PC-3 (cell line): Measurements from ENCODE around the gene KDM1A. TPM values are rescaled to one million over a fixed set of nuclear protein-coding genes. Genes with fewer than 3 reads are reported as not detected.

Experiments
- ATAC-seq: fragments of 200-7000 bp; cut with Tn5 transposase; 2 replicates; pipeline ENCODE4 v1.9.1; 2020; ENCODE audit warnings: mild to moderate bottlenecking, moderate library complexity
- BruUV-seq: library from RNA; stranded (reverse); fragments of 400-500 nt; replicated peaks from 2 replicates; lab custom pipeline; 2021; lab: Mats Ljungman, UMichigan
- CTCF ChIA-PET: fragments of 300-600 bp; sonication (Branson Sonifier 250); formaldehyde crosslinking; loops from one replicate; lab custom pipeline; 2022; ENCODE audit warnings: antibody characterized with exemption; lab: Charles Lee
- POLR2A ChIA-PET: fragments of 300-600 bp; sonication (Branson Sonifier 250); formaldehyde crosslinking; loops from one replicate; lab custom pipeline; 2022; ENCODE audit warnings: antibody characterized with exemption; ENCODE audit not compliant: unreplicated experiment; lab: Charles Lee
- DNase-seq: peaks from one replicate; pipeline ENCODE4 v3.0.0-alpha.2; 2015
- H2AFZ ChIP-seq: fragments of 300-600 bp; sonication (generic); 2 replicates; pipeline ENCODE4 v1.6.0; 2016; ENCODE audit warnings: antibody characterized with exemption, low read length
- H3F3A ChIP-seq: fragments of 300-600 bp; sonication (generic); one replicate; pipeline ENCODE4 v1.6.0; 2017; ENCODE audit warnings: antibody characterized with exemption, low read length, control low read depth, mild to moderate bottlenecking; ENCODE audit not compliant: unreplicated experiment
- H3K27ac ChIP-seq: fragments of 300-600 bp; sonication (generic); 2 replicates; pipeline ENCODE4 v1.5.1; 2016; ENCODE audit warnings: mild to moderate bottlenecking, low read length
- H3K27me3 ChIP-seq: fragments of 300-600 bp; sonication (generic); 2 replicates; pipeline ENCODE4 v1.6.1; 2016; ENCODE audit warnings: low read length, mixed read lengths
- H3K36me3 ChIP-seq: fragments of 300-600 bp; sonication (generic); 2 replicates; pipeline ENCODE4 v1.6.1; 2016; ENCODE audit warnings: low read depth, mixed run types, low read length, mixed read lengths
- H3K4me1 ChIP-seq: fragments of 300-600 bp; sonication (generic); 2 replicates; pipeline ENCODE4 v1.5.1; 2016; ENCODE audit warnings: low read length; ENCODE audit not compliant: insufficient read depth
- H3K4me2 ChIP-seq: fragments of 300-600 bp; sonication (generic); 2 replicates; pipeline ENCODE4 v1.6.0; 2016; ENCODE audit warnings: low read length
- H3K4me3 ChIP-seq: fragments of 300-600 bp; sonication (generic); 2 replicates; pipeline ENCODE4 v1.5.1; 2016; ENCODE audit warnings: mild to moderate bottlenecking, low read length, mixed read lengths
- H3K79me2 ChIP-seq: fragments of 300-600 bp; sonication (generic); 2 replicates; pipeline ENCODE4 v1.6.1; 2017; ENCODE audit warnings: low read length, mixed read lengths
- H3K9ac ChIP-seq: fragments of 300-600 bp; sonication (generic); 2 replicates; pipeline ENCODE4 v1.6.0; 2016; ENCODE audit warnings: mild to moderate bottlenecking, low read length
- H3K9me2 ChIP-seq: fragments of 300-600 bp; sonication (generic); replicated peaks from 2 replicates; pipeline ENCODE4 v1.6.1; 2016; ENCODE audit warnings: mixed run types, low read length, mixed read lengths
- H3K9me3 ChIP-seq: fragments of 300-600 bp; sonication (generic); 2 replicates; pipeline ENCODE4 v1.6.1; 2016; ENCODE audit warnings: low read length, mixed read lengths
- H4K20me1 ChIP-seq: fragments of 300-600 bp; sonication (generic); 2 replicates; pipeline ENCODE4 v1.6.1; 2016; ENCODE audit warnings: low read length, mixed read lengths
- EZH2 ChIP-seq: fragments of 300-600 bp; sonication (generic); IDR thresholded peaks from one replicate; pipeline ENCODE4 v1.6.1; 2017; ENCODE audit warnings: antibody characterized with exemption, mild to moderate bottlenecking, low read length; ENCODE audit not compliant: unreplicated experiment
- EZH2phosphoT487 ChIP-seq: fragments of 300-600 bp; sonication (generic); IDR thresholded peaks from 2 replicates; pipeline ENCODE4 v1.6.1; 2018; ENCODE audit warnings: mild to moderate bottlenecking, antibody characterized with exemption, low read length, borderline replicate concordance
- intact Hi-C: fragments of 100-400 bp; cut with micrococcal nuclease; formaldehyde crosslinking; loops from 2 replicates; pipeline ENCODE4 v1.9.0; 2023
- total RNA-seq: library from RNA; depleted of rRNA; stranded (reverse); fragments of >200 nt; gene quantifications from 2 replicates; pipeline ENCODE4 v1.2.3, GENCODE V29; 2014
- TF ChIP-seq, protein P1 (sequence below): fragments of 300-600 bp; sonication (generic); conservative IDR thresholded peaks from 2 replicates; pipeline ENCODE4 v1.5.1; 2017; ENCODE audit warnings: antibody characterized with exemption, low read depth, mild to moderate bottlenecking, low read length

The KDM1A gene
- total RNA-seq, 1 experiment from 2014 or later, result 186 TPM

DNA sequence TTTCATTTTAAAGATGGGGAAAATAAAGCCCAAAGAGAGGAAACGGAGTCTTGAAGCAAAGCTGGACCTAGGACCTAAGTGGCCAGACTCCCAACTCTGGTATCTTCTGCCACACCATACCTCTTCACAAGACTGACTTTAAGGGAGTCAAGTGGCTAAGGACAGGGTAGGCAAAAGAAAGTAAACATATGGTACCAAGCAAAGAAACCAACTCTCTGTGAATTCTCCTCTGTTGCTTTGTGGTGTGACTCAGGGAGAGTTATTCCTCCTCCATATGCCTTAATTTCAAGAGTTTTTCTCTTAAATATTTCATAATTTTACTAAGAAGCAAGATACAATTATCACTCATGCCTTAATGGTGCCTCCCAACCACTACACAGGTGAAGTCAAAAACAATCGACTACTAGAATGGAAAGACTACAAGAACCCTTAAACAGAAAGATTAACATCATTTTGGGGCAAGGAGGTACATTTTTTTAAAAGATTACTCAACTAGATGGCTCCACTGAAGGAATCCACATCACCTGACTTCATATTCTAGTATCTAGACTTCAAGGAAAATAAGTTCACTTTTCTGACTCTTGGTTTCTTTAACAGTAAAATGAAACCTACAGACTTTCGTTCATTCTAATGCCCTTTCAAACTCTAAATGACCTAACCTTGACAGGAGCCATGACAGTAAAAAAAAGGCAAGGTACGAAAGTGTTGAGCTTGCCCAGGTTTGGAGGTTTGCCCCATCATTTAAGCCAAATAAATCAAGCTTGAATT is 105.2 kb downstream of the KDM1A start:
- Histone ChIP-seq H3K36me3 (no peaks in the 10 kb centered on the region), H3F3A (no peaks in the 10 kb centered on the region), H3K4me1 (peaks cover 9% of the 10 kb centered on the region; the same call in 1 of the 2 replicates), H3K9me2 (no peaks in the 10 kb centered on the region), H2AFZ (no peak overlapping the region), H4K20me1 (no peaks in the 10 kb centered on the region), H3K4me2 (no peak overlapping the region), H3K27ac (no peak overlapping the region), H3K9me3 (no peaks in the 10 kb centered on the region), H3K27me3 (no peaks in the 10 kb centered on the region), H3K4me3 (no peak overlapping the region), H3K9ac (no peak overlapping the region), H3K79me2 (peaks cover 93% of the 10 kb centered on the region)
- CTCF ChIA-PET, result interaction anchor here (0.7 kb wide), 1 partner anchor 97 kb away, joined by 3 read pairs; no protein-coding TSS in a partner anchor
- TF ChIP-seq EZH2phosphoT487 (no peak), EZH2 (no peak)
- TF ChIP-seq, protein P1, sequence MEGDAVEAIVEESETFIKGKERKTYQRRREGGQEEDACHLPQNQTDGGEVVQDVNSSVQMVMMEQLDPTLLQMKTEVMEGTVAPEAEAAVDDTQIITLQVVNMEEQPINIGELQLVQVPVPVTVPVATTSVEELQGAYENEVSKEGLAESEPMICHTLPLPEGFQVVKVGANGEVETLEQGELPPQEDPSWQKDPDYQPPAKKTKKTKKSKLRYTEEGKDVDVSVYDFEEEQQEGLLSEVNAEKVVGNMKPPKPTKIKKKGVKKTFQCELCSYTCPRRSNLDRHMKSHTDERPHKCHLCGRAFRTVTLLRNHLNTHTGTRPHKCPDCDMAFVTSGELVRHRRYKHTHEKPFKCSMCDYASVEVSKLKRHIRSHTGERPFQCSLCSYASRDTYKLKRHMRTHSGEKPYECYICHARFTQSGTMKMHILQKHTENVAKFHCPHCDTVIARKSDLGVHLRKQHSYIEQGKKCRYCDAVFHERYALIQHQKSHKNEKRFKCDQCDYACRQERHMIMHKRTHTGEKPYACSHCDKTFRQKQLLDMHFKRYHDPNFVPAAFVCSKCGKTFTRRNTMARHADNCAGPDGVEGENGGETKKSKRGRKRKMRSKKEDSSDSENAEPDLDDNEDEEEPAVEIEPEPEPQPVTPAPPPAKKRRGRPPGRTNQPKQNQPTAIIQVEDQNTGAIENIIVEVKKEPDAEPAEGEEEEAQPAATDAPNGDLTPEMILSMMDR, result no peak
- ATAC-seq, result no peak
- POLR2A ChIA-PET, result interaction anchor here (0.6 kb wide), 1 partner anchor 1022 kb away, joined by 3 read pairs; no protein-coding TSS in a partner anchor
- no peak for DNase-seq
- intact Hi-C loops, result no loop called here
- BruUV-seq, result no TSS peak

DNA sequence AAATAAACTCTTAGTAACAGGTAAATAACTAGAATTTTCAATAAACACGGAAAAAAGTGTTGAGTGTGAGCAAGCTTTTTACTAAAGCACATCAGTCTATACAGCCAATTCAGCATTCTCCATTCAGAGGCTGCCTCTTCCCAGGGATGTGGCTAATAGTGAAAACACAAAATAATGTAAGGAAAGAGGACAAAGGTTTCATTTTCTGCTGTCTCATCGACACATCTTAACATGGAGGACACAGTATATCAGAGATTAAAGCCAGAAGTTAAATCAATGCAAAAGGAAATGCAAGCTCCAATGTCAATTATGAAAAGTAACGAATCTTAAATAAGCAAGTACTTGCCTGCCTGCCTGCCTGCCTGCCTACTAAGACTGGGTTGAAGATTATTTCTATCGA is 106.2 kb downstream of the KDM1A start:
- Histone ChIP-seq H3K9me2 (no peaks in the 10 kb centered on the region), H3F3A (no peaks in the 10 kb centered on the region), H3K9ac (no peak overlapping the region), H2AFZ (no peak overlapping the region), H3K9me3 (no peaks in the 10 kb centered on the region), H3K79me2 (peaks cover 91% of the 10 kb centered on the region), H3K4me1 (peaks cover 13% of the 10 kb centered on the region; the same call in 1 of the 2 replicates), H3K4me2 (no peak overlapping the region), H3K27me3 (no peaks in the 10 kb centered on the region), H3K36me3 (no peaks in the 10 kb centered on the region), H3K4me3 (no peak overlapping the region), H4K20me1 (peaks cover 4% of the 10 kb centered on the region), H3K27ac (no peak overlapping the region)
- ATAC-seq (no peak), DNase-seq (no peak)
- POLR2A ChIA-PET, result no interaction called here
- CTCF ChIA-PET, result no interaction called here
- TF ChIP-seq, protein P1, result no peak
- TF ChIP-seq EZH2, result no peak
- TF ChIP-seq EZH2phosphoT487, result no peak
- intact Hi-C loops, result no loop called here
- no TSS peak for BruUV-seq

DNA sequence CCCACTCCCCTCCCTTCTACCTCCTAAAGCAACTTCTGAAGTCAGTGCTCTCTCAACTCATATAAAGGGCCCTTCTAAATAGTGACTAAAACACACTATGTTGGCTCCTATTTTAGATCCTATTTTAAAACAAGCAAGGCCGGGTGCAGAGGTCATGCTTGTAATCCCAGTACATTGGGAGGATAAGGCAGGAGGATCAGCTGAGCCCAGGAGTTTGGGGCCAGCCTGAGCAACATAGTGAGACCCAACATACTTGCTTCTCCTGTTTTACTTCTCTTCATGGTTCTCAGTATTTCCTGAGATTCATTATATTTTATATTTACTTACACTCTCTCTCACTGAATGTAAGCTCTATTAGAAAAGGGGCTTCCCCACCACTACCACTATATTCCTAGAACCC is 106.9 kb downstream of the KDM1A start:
- Histone ChIP-seq H3K9ac (no peak overlapping the region), H3K79me2 (peaks cover 91% of the 10 kb centered on the region), H3K36me3 (no peaks in the 10 kb centered on the region), H3K9me2 (no peaks in the 10 kb centered on the region), H3K27me3 (no peaks in the 10 kb centered on the region), H2AFZ (no peak overlapping the region), H3K4me2 (no peak overlapping the region), H3K9me3 (no peaks in the 10 kb centered on the region), H3K4me1 (peaks cover 13% of the 10 kb centered on the region; the same call in 1 of the 2 replicates), H4K20me1 (peaks cover 4% of the 10 kb centered on the region), H3F3A (no peaks in the 10 kb centered on the region), H3K27ac (no peak overlapping the region), H3K4me3 (no peak overlapping the region)
- CTCF ChIA-PET, result no interaction called here
- no TSS peak for BruUV-seq
- intact Hi-C loops, result no loop called here
- POLR2A ChIA-PET, result no interaction called here
- no peak for DNase-seq
- TF ChIP-seq, protein P1, result no peak
- TF ChIP-seq EZH2phosphoT487, result no peak
- no peak for TF ChIP-seq EZH2
- ATAC-seq, result no peak
